NB4 (cell line): ENCODE results near the gene ADAMTSL5.

Experiments used
- CTCF ChIP-seq: IDR thresholded peaks from one replicate; pipeline ENCODE4 v1.5.1; 2012; ENCODE audit warnings: low read depth, low read length
- POLR2A ChIP-seq: IDR thresholded peaks from 2 replicates; pipeline ENCODE4 v1.6.1; 2011; ENCODE audit warnings: mild to moderate bottlenecking; ENCODE audit not compliant: insufficient read length; ENCODE audit errors: extremely low read depth

DNA sequence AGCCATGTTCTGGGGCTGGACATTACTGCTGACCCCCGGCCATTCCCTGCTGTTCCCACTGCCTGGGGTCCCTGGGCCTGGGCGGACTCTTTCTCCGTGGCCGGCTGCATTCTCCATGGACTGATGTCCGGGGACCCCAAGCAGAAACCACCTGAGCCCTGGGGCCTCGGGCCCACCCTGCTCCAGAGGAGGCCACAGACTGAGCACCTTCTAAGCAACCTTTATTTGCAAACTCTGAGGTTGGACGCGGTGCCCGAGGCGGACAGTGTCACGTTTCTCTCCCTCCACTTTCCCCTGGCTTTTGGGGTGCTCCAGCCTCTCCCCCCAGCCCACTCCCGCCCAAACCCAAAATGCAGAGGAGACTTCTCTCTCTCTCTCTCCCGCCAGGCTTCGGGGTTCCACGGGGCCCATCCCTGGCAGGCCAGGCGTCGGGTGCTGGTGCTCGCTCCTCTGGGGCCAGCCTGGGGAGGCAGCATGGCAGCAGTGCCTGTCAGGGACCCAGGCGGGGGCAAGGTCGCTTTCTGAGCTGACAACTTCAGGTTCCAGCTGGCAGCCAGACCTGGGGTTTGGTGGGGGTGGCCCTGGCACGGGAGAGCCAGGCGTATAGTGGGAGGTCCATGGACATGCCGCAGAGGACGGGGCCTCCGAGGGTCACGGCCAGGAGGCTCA is 31.5 kb downstream of the ADAMTSL5 start:
- TF ChIP-seq POLR2A: no peak
- TF ChIP-seq CTCF: no peak
